ENCODE measurements around the gene PPP1R3A.

Gene PPP1R3A

DNA sequence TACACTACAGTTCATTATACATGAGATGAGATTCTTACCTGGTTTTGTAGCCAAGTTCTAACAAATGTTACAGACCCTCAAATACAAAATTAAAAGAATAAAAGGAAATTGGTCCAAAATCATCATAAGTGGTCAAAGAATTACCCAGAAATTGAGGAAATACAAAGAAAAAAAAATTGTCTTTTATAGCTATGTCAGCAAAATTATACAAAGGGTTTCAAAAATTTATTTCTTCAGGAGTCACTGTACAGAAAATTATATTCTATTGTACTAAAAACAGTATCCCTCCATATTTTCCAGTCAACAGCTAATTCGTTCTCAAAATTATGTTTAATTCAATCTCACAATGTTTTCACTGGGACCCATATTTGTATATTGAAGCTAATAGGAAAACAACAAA lies 14.3 kb downstream of the PPP1R3A start:
- Histone ChIP-seq H2BK5ac (ENCODE audit: low read length) (no peak overlapping the region), H4K91ac (ENCODE audit: low read depth, low read length, poor library complexity) (no peak overlapping the region), H2AK5ac (ENCODE audit: low read depth, low read length) (no peak overlapping the region), H3K27ac (replicated peaks; ENCODE audit: low read length) (no peak overlapping the region), H3K23ac (ENCODE audit: low read depth, low read length, poor library complexity) (no peak overlapping the region), H3K4ac (ENCODE audit: low read length) (no peak overlapping the region), H3K4me2 (ENCODE audit: insufficient read depth, low read length, poor library complexity, severe bottlenecking) (no peak overlapping the region), H3K79me1 (ENCODE audit: low read depth, low read length) (no peaks in the 10 kb centered on the region), H2BK15ac (ENCODE audit: low read length) (no peak overlapping the region), H3K4me1 (ENCODE audit: control insufficient read depth in 2 of 2, insufficient read depth in 1 of 2, low read depth in 1 of 2, low read length in 2 of 2) (no peaks in the 10 kb centered on the region), H2BK12ac (ENCODE audit: low read length) (no peak overlapping the region), H4K8ac (ENCODE audit: low read depth, low read length) (no peak overlapping the region), H2AFZ (ENCODE audit: low read length) (no peak overlapping the region), H3K14ac (ENCODE audit: low read length) (no peak overlapping the region), H3K9ac (ENCODE audit: low read depth, low read length, poor library complexity) (no peak overlapping the region), H3K27me3 (ENCODE audit: control insufficient read depth in 3 of 3, insufficient read depth in 3 of 3, low read depth in 1 of 3, low read length in 3 of 3) (no peaks in the 10 kb centered on the region), H2BK120ac (ENCODE audit: low read depth, low read length) (no peak overlapping the region), H3K18ac (ENCODE audit: low read length) (no peak overlapping the region), H3K9me3 (replicated peaks in 1 of 2; ENCODE audit: control insufficient read depth in 2 of 2, insufficient read depth in 1 of 2, low read depth in 1 of 2, low read length in 2 of 2) (no peaks in the 10 kb centered on the region), H3K36me3 (replicated peaks in 1 of 2; ENCODE audit: control insufficient read depth in 2 of 2, insufficient read depth in 2 of 2, low read length in 2 of 2) (no peaks in the 10 kb centered on the region), H3K4me3 (ENCODE audit: low read length in 2 of 2) (no peak overlapping the region)
- WGBS, 2 donors (ENCODE audit: extremely low coverage in 2 of 2, insufficient read length in 2 of 2, insufficient replicate concordance in 1 of 2): no CpG with 5 or more reads among the region's 1 CpG
- DNase-seq (ENCODE audit: low spot score): no peak

DNA sequence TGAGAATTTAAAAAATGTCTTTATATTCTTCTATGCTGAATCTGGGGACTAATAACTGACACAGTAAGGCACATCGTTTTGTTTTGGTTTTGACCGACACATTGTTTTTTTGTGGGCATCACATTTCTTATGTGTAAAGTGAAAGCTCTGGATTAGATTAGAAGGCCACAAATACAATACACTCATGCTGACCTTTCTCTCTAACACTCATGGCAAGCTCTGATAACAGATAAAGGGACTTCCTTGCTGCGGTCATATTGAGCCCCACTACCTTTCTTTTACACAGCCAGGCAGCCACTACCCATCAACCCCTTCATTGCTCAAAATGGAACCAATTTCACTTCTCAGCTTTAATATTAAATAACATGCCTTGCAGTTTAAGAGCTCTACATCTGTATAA lies 26.0 kb downstream of the PPP1R3A start:
- H4K91ac ChIP-seq (ENCODE audit: low read depth, low read length, poor library complexity): no peak overlapping the region
- H3K9me3 ChIP-seq (replicated peaks in 1 of 2; ENCODE audit: control insufficient read depth in 2 of 2, insufficient read depth in 1 of 2, low read depth in 1 of 2, low read length in 2 of 2): no peaks in the 10 kb centered on the region
- H3K14ac ChIP-seq (ENCODE audit: low read length): no peak overlapping the region
- H3K4ac ChIP-seq (ENCODE audit: low read length): no peak overlapping the region
- no peaks in the 10 kb centered on the region for H3K79me1 ChIP-seq (ENCODE audit: low read depth, low read length)
- no peak overlapping the region for H3K18ac ChIP-seq (ENCODE audit: low read length)
- no peak overlapping the region for H2BK15ac ChIP-seq (ENCODE audit: low read length)
- no peak overlapping the region for H2BK120ac ChIP-seq (ENCODE audit: low read depth, low read length)
- no peaks in the 10 kb centered on the region for H3K27me3 ChIP-seq (ENCODE audit: control insufficient read depth in 3 of 3, insufficient read depth in 3 of 3, low read depth in 1 of 3, low read length in 3 of 3)
- no peak overlapping the region for H2BK12ac ChIP-seq (ENCODE audit: low read length)
- H2AFZ ChIP-seq (ENCODE audit: low read length): no peak overlapping the region
- H3K23ac ChIP-seq (ENCODE audit: low read depth, low read length, poor library complexity): no peak overlapping the region
- no peak overlapping the region for H2AK5ac ChIP-seq (ENCODE audit: low read depth, low read length)
- H3K9ac ChIP-seq (ENCODE audit: low read depth, low read length, poor library complexity): no peak overlapping the region
- H3K4me1 ChIP-seq (ENCODE audit: control insufficient read depth in 2 of 2, insufficient read depth in 1 of 2, low read depth in 1 of 2, low read length in 2 of 2): no peaks in the 10 kb centered on the region
- no peak overlapping the region for H4K8ac ChIP-seq (ENCODE audit: low read depth, low read length)
- no peak overlapping the region for H3K4me2 ChIP-seq (ENCODE audit: insufficient read depth, low read length, poor library complexity, severe bottlenecking)
- no peak overlapping the region for H3K27ac ChIP-seq (replicated peaks; ENCODE audit: low read length)
- no peak for DNase-seq (ENCODE audit: low spot score)
- no peak overlapping the region for H3K4me3 ChIP-seq (ENCODE audit: low read length in 2 of 2)
- no peaks in the 10 kb centered on the region for H3K36me3 ChIP-seq (replicated peaks in 1 of 2; ENCODE audit: control insufficient read depth in 2 of 2, insufficient read depth in 2 of 2, low read length in 2 of 2)
- H2BK5ac ChIP-seq (ENCODE audit: low read length): no peak overlapping the region
- WGBS, 2 donors (ENCODE audit: extremely low coverage in 2 of 2, insufficient read length in 2 of 2, insufficient replicate concordance in 1 of 2): no CpG with 5 or more reads among the region's 3 CpGs

DNA sequence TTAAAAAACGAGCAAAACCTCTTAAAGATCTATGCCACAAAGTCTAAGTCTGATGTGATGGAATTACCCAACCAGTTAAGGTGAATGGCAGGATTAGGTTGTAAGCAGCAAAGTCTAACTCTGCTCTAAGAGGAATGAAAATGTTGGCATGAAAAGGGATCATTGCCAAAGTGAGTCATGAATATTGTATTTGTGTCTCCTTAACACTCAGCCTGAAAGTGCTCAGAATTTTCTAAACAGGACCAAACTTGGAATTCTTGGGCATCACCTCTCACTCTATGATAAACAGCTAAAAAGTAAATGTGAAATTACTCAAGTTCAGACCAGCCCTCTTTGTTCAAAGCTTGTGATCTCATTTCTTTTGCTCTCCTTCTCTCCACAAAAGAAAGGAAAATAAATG lies 27.0 kb downstream of the PPP1R3A start:
- Histone ChIP-seq H3K4me3 (ENCODE audit: low read length in 2 of 2) (no peak overlapping the region), H3K36me3 (replicated peaks in 1 of 2; ENCODE audit: control insufficient read depth in 2 of 2, insufficient read depth in 2 of 2, low read length in 2 of 2) (no peaks in the 10 kb centered on the region), H2BK120ac (ENCODE audit: low read depth, low read length) (no peak overlapping the region), H3K18ac (ENCODE audit: low read length) (no peak overlapping the region), H4K8ac (ENCODE audit: low read depth, low read length) (no peak overlapping the region), H3K27me3 (ENCODE audit: control insufficient read depth in 3 of 3, insufficient read depth in 3 of 3, low read depth in 1 of 3, low read length in 3 of 3) (no peaks in the 10 kb centered on the region), H2BK12ac (ENCODE audit: low read length) (no peak overlapping the region), H3K4me1 (ENCODE audit: control insufficient read depth in 2 of 2, insufficient read depth in 1 of 2, low read depth in 1 of 2, low read length in 2 of 2) (no peaks in the 10 kb centered on the region), H3K14ac (ENCODE audit: low read length) (no peak overlapping the region), H3K4ac (ENCODE audit: low read length) (no peak overlapping the region), H3K27ac (replicated peaks; ENCODE audit: low read length) (no peak overlapping the region), H3K9me3 (replicated peaks in 1 of 2; ENCODE audit: control insufficient read depth in 2 of 2, insufficient read depth in 1 of 2, low read depth in 1 of 2, low read length in 2 of 2) (no peaks in the 10 kb centered on the region), H2AFZ (ENCODE audit: low read length) (no peak overlapping the region), H2AK5ac (ENCODE audit: low read depth, low read length) (no peak overlapping the region), H3K4me2 (ENCODE audit: insufficient read depth, low read length, poor library complexity, severe bottlenecking) (no peak overlapping the region), H2BK15ac (ENCODE audit: low read length) (no peak overlapping the region), H3K79me1 (ENCODE audit: low read depth, low read length) (no peaks in the 10 kb centered on the region), H4K91ac (ENCODE audit: low read depth, low read length, poor library complexity) (no peak overlapping the region), H3K9ac (ENCODE audit: low read depth, low read length, poor library complexity) (no peak overlapping the region), H3K23ac (ENCODE audit: low read depth, low read length, poor library complexity) (no peak overlapping the region), H2BK5ac (ENCODE audit: low read length) (no peak overlapping the region)
- no CpG with 5 or more reads among the region's 1 CpG for WGBS, 2 donors (ENCODE audit: extremely low coverage in 2 of 2, insufficient read length in 2 of 2, insufficient replicate concordance in 1 of 2)
- no peak for DNase-seq (ENCODE audit: low spot score)

GRCh38 chr7:113891031-113891350 lies 27.8 kb downstream of the PPP1R3A start:
- no peak overlapping the region for H2BK12ac ChIP-seq (ENCODE audit: low read length)
- WGBS, 2 donors (ENCODE audit: extremely low coverage in 2 of 2, insufficient read length in 2 of 2, insufficient replicate concordance in 1 of 2): 100% methylated on average over 1 of the region's 2 CpGs; no CpG with 5 or more reads in 1 of the 2 donors
- H3K4me1 ChIP-seq (ENCODE audit: control insufficient read depth in 2 of 2, insufficient read depth in 1 of 2, low read depth in 1 of 2, low read length in 2 of 2): no peaks in the 10 kb centered on the region
- H2AK5ac ChIP-seq (ENCODE audit: low read depth, low read length): no peak overlapping the region
- H3K9ac ChIP-seq (ENCODE audit: low read depth, low read length, poor library complexity): no peak overlapping the region
- H4K91ac ChIP-seq (ENCODE audit: low read depth, low read length, poor library complexity): no peak overlapping the region
- no peak for DNase-seq (ENCODE audit: low spot score)
- no peak overlapping the region for H2BK5ac ChIP-seq (ENCODE audit: low read length)
- no peak overlapping the region for H2BK120ac ChIP-seq (ENCODE audit: low read depth, low read length)
- no peak overlapping the region for H2BK15ac ChIP-seq (ENCODE audit: low read length)
- H3K14ac ChIP-seq (ENCODE audit: low read length): no peak overlapping the region
- H3K79me1 ChIP-seq (ENCODE audit: low read depth, low read length): no peaks in the 10 kb centered on the region
- no peak overlapping the region for H3K23ac ChIP-seq (ENCODE audit: low read depth, low read length, poor library complexity)
- no peaks in the 10 kb centered on the region for H3K36me3 ChIP-seq (replicated peaks in 1 of 2; ENCODE audit: control insufficient read depth in 2 of 2, insufficient read depth in 2 of 2, low read length in 2 of 2)
- H2AFZ ChIP-seq (ENCODE audit: low read length): no peak overlapping the region
- H4K8ac ChIP-seq (ENCODE audit: low read depth, low read length): no peak overlapping the region
- no peak overlapping the region for H3K27ac ChIP-seq (replicated peaks; ENCODE audit: low read length)
- H3K27me3 ChIP-seq (ENCODE audit: control insufficient read depth in 3 of 3, insufficient read depth in 3 of 3, low read depth in 1 of 3, low read length in 3 of 3): no peaks in the 10 kb centered on the region
- no peak overlapping the region for H3K4me3 ChIP-seq (ENCODE audit: low read length in 2 of 2)
- H3K18ac ChIP-seq (ENCODE audit: low read length): no peak overlapping the region
- no peaks in the 10 kb centered on the region for H3K9me3 ChIP-seq (replicated peaks in 1 of 2; ENCODE audit: control insufficient read depth in 2 of 2, insufficient read depth in 1 of 2, low read depth in 1 of 2, low read length in 2 of 2)
- H3K4me2 ChIP-seq (ENCODE audit: insufficient read depth, low read length, poor library complexity, severe bottlenecking): no peak overlapping the region
- H3K4ac ChIP-seq (ENCODE audit: low read length): no peak overlapping the region
